GM18507 (cell line): ENCODE measurements around the gene ELK1.
"Not testable (repeated sequence)": the region's sequence is repeated elsewhere in the genome, so short reads cannot be mapped to it uniquely, and the experiment has no call there.

Experiments used
- DNase-seq: peaks from one replicate; pipeline ENCODE4 v3.0.0; 2011; ENCODE audit warnings: low read depth; ENCODE audit not compliant: insufficient read length; ENCODE audit errors: extremely low spot score
- FAIRE-seq: peaks from 2 replicates; lab custom pipeline; 2011; peaks lifted over from hg19 to GRCh38; lab: Jason Lieb, UNC

ELK1 gene

DNA sequence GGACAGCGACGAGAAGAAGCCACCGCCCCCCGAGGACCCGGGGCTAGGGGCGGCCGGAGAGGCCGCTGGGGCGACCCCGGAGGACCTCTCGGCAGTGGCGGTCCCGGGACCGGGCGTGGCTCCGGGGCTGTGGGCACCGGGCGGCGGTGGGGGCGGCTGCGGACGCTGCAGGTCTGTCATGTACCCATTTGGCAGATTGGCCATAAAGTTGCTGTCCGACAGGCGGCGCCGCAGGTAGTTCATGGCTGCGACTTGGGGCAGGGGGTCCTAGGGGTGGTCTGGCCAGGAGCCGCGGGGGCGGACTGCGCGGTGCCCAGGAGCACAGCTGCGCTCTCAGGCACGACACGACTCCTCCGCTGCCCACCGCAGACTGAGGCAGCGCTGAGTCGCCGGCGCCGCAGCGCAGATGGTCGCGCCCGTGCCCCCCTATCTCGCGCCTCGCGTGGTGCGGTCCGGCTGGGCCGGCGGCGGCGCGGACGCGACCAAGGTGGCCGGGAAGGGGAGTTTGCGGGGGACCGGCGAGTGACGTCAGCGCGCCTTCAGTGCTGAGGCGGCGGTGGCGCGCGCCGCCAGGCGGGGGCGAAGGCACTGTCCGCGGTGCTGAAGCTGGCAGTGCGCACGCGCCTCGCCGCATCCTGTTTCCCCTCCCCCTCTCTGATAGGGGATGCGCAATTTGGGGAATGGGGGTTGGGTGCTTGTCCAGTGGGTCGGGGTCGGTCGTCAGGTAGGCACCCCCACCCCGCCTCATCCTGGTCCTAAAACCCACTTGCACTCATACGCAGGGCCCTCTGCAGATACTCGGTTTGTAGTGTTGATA lies 30.7 kb downstream of the ELK1 start, which contains the start of gene SYN1:
Gene SYN1, minus strand, starts transcription at position 372 of the 817 bp plus-strand sequence. Its CDS starts 129 bp downstream, at position 243.
- peak; percentile 38 for FAIRE-seq
- peak; percentile 65 for DNase-seq

DNA sequence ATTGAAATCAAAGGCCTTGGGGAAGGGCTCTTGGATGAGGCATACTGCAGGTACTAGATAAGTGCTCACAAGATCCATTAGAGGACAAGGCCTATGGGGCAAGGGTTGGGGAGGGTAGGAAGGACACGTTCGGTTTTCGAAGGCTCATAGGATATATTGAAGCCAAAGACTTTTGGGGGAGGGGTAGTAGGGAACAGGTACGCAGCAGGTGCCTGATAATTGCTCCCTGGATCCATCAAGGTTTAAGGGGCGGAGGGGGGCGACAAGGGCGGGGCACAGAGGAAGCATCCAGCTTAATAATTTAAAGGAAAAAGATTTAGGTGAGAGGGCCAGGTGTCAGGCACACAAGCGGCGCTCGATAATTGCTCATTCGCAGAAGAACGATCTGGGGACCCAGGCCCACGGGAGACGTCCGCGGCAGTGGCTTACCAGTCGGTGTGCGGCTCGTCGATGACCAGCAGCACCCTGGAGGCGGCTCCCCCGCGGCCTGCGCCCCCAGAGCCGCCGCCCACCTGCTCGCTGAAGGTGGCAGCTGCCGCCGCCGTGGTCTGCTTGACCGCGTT lies 31.4 kb downstream of the ELK1 start:
- DNase-seq (no peak), FAIRE-seq (no peak)

DNA sequence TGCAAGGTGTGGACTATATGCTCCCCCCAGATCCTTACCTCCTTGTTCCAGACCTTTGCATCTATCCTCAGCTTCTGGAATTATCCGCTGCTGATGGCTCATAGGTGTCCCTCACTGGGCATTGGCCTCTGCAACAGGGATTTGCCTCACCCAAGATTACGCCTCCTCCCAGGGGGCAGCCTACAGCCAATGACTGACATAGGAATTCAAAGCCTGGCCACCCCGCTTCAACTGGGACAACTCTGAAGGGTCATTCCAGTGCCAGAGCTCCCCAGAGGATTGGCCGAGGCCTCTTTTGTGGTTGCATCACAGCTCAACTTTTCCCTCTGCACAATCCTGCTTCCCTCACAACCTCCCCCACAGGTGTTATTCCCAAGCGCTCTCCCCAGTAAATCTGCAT lies 35.7 kb downstream of the ELK1 start:
- no peak for FAIRE-seq
- DNase-seq: no peak

GRCh38 chrX:47613082-47613481 lies 37.3 kb downstream of the ELK1 start:
- DNase-seq: no peak

GRCh38 chrX:47612418-47612817 lies 37.9 kb downstream of the ELK1 start:
- FAIRE-seq (no peak), DNase-seq (no peak)

More at GRCh38 chrX:47613082-47613481, 37.3 kb downstream of the ELK1 start:
- no peak for FAIRE-seq

GRCh38 chrX:47611926-47612325 lies 38.4 kb downstream of the ELK1 start:
- FAIRE-seq: no peak
- no peak for DNase-seq

GRCh38 chrX:47611489-47611888 lies 38.9 kb downstream of the ELK1 start:
- FAIRE-seq (no peak), DNase-seq (no peak)

DNA sequence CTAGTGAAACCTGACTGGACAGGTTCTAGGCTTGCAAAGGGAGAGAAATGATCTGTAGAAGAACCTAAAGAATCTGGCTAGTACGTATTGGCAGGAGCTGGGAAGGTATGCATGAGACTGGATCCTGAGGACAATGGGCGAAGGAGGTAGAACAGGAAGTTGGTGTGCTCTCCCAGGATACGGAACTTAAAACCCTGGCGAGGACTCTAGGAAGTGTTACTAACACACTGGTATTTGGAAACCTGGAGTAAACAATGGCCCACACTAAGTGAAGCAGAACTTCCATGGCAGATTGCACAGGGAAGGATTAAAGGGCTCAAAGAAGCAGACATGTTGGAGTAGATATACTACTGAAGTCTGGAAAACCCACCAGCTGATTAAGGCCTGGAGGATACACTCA lies 39.9 kb downstream of the ELK1 start:
- DNase-seq (no peak), FAIRE-seq (no peak)

DNA sequence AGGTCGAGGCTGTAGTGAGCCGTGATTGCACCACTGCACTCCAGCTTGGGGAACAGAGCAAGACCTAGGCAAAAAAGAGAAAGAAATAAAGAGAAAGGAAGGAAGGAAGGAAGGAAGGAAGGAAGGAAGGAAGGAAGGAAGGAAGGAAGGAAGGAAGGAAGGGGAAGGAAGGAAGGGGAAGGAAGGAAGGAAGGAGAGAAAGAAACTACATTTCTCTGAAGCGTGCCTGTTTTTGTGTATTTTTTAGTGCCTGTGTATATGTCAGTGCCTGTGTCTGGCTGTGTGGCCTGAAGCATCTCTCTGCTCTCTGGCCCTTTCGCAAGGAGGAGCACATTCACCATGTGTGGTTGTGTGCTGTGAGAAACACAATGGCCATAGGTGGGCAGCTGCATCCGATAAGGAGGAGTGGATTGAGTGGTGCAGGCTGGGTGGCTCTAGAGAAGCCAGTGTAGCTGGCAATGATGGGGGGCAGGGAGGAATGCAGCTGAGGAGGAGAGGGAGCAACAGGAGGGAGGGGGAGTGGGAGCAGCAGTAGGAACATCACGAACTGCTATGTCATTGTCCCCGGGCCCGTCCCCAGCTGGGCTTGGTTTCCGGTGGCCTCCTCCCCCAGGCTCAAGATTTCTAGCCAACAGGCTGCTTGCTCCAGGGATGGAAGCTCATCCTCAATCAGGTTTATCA lies 42.1 kb downstream of the ELK1 start:
- FAIRE-seq (no peak), DNase-seq (no peak)

DNA sequence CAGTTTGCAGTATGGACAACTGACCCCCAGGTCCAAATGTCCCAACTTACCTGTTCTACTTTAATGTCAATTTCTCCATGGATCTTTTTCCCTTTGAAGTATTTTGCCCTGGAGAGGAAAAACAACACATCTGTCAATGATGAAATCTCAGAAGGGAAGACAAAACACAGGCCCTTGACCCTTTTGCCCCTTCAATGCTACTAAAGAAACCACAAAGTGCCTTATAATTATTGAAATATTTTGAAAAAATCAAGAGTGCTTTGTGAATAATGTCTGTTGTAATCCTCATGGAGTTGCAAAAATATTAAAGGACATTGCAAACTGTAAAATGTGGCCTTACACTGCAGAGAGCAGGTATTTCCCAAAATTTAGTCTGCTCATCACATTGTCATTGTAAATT lies 43.3 kb downstream of the ELK1 start:
- FAIRE-seq: no peak
- DNase-seq: no peak

- DNase-seq: no peak
- no peak for FAIRE-seq
These were observed 45.3 kb downstream of the ELK1 start for GRCh38 chrX:47605024-47605423.

DNA sequence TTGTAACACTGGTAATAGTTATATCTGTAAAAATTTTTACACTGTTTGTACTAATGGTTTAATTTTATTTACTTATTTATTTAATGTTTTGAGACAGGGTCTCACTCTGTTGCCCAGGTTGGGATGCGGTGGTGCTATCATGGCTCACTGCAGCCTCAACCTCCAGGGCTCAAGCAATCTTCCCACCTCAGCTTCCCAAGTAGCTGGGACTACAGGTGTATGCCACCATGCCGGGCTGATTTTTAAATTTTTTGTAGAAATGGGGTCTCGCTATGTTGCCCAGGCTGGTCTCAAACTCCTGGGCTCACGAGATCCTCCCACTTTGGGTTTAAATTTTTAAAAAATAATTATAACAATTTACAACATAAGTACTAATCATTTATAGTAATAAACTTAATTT lies 47.2 kb downstream of the ELK1 start:
- DNase-seq, FAIRE-seq: not testable (repeated sequence)

DNA sequence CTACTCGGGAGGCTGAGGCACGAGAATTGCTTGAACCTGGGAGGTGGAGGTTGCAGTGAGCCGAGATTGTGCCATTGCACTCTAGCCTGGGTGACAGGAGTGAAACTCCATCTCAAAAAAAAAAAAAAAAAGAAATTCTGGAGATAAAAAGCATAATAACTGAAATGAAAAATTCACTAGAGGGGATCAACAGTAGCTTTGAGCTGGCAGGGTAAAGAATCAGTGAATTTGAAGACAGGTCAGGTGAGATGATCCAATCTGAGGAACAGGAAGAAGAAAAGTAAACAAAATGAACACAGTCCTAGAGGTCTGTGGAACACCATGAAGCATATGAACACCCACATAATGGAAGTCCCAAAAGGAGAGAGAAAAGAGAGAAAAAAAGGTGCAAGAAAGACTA lies 53.1 kb downstream of the ELK1 start:
- no peak for FAIRE-seq

GRCh38 chrX:47596256-47596655 lies 54.1 kb downstream of the ELK1 start:
- FAIRE-seq (no peak), DNase-seq (no peak)

More for the DNA sequence above, 53.1 kb downstream of the ELK1 start:
- DNase-seq: no peak

DNA sequence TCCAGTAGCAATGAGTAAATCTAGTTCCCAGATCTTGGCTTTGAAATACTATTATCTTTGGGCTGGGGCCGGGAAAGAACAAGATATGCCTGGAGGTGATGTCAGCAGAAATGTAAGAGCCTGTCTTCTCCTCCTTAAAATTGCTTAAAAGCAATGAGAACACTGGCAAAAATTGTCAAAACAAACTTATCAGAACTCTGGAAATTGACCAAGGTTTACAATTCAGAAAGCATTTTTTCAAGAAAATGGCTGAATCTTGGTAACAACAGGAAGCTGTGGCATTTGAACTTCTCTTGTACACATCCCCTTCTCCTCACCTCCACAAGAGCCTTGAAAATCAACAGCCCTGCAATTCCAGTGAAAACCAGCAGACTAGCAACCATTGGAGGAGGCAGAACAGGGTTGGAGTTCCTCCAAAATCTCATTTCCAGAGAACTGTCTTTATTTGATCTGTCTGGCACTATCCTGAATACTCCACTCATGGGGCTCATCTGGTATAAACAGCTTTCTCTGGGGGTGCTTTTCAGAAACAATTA lies 54.6 kb downstream of the ELK1 start:
- DNase-seq (no peak), FAIRE-seq (no peak)

DNA sequence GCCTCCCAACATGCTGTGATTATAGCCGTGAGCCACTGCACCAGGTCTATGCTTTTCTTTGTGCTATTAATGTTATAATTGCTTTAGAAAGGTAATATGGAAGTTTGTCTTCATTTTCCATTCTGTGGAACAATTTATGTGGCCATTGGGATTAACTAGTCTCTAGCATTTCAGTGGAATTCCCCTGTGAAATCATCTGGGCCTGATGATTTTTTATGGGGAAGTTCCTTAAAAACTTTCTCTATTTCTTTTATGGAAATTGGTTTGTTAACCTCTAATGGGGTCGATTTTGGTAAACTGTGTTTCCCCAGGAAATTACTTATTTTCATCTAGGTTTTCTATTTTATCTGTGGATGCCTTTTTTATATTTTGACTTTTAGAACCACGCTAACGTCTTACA lies 56.8 kb downstream of the ELK1 start:
- DNase-seq (no peak), FAIRE-seq (no peak)

DNA sequence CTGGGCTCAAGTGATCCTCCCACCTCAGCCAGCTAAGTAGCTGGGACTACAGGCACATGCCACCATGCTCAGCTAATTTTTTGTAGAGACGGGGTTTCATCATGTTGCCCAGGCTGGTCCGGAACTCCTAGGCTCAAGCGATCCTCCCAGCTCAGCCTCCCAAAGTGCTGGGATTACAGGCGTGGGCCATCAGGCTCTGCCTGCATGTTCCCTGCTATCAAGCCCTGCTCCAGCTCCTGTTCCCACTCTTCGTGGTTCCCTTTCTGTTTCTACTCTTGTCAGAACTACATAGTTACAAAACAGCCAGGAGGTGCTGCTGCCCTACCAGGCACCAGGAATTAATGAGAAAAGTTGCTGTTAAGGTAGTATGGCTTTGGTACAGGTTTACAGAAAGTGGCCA lies 59.4 kb downstream of the ELK1 start:
- DNase-seq (no peak), FAIRE-seq (no peak)

DNA sequence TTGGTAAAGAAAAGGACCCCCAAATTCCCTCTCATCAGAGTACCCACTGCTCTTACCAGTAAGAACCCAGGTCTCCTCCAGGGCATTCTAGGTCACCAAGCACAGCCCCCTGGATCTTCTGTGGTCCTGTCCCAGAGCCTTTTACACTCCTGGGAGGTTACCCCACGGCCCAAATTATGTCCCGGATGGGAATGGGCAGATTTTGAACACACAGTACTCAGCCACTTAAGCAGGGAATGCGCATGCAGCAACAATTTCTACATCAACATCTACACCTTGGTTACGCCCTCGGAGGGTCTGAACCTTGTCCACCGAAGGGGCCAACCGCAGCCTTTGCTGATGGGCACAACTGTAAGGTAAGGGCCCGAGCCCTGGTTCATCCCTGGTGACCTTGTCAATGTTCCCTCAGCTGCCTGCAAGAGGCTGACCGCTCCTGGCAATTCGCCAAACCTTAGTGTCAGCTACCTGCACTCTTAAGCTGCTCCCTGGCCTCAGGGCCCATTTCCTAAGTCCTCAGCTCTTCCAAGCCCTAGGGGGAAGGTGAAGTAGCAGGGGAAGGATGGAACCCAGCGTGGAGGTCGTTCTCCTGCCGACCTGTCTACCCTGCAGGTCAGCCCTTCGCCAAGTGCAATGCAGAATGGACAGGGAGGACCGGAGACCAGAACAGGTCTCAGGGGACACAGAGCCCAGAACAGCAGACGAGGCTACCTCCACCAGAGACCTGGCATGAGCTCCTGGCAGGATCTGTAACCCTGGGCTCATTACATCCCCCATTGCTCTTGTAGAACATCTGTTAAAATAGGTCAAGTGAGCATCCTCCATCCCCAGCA lies 62.2 kb downstream of the ELK1 start:
- no peak for FAIRE-seq

GRCh38 chrX:47587091-47587891 lies 63.1 kb downstream of the ELK1 start:
- FAIRE-seq (no peak), DNase-seq (no peak)

More for the DNA sequence above, 62.2 kb downstream of the ELK1 start:
- DNase-seq: no peak
